GM18870 (cell line): ENCODE results near the gene ZFHX2.
"Not testable (repeated sequence)": the region's sequence is repeated elsewhere in the genome, so short reads cannot be mapped to it uniquely, and the experiment has no call there.

Experiments
- ATAC-seq: cut with Tn5 transposase; IDR thresholded peaks from one replicate; pipeline ENCODE4 v1.9.1; 2021; ENCODE audit warnings: moderate library complexity; ENCODE audit not compliant: unreplicated experiment

Gene ZFHX2

DNA sequence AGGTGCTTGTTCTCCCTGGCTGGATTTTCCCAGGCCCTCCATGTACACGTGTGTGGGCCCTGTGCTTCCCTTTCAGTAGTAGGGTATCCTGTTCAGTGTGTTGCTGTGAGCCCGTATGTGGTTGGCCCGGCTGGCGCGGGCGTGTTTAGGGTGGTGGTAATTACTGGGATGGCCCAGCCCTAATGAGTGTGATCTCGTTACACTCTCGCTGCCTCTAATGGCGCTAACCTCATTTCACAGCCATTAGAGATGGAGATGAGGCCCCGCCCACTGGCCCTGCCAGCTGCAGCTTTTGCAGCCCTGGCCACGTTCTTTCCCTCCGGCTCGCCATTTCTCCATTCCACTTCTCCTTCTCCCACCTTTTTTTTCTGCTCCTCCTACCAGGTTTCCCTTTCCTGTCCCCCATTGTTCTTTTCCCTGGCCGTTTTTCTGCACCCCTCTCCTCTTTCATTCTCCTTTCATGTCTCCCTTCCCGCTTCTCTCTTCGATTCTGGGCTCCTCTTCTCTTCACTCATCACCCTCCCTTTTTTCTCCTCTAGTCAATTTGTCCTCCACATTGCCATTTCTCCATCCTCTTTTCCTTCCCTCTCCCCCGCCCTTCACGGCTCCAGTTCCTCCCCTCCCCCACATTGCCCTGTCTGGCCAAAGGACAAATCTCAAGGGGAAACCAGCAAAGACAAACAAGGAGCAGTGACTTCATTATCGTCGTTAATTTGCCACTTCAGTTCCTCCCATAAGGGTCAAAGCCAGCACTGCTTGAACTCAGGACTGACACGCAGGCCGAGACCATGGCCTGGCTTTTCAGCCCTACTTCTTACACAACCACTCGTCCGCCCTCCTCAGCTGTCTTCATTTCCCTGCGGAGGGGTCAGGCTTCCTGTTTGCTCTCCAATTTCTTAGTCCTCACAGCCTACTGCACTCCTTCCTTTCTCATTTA is 6.8 kb downstream of the ZFHX2 start:
- ATAC-seq, result no peak

DNA sequence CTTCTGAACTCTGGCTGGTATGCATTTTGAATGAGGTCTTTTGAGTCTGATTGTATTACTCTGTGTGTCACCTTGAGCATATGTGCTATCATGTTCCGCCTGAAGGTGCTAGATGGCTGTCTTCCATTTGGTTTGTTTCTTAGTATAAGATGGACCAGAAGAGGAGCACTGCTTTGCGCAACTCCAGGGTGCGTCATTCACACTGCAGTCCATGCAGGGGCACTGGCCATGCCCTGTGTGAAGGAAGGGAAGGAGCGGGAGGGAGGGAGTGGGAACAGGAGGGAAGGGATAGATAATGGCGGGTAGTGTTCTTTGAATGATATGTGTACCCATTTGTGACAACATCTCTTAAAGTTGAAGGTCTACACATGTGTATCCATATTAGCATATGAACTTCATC is 8.2 kb downstream of the ZFHX2 start:
- ATAC-seq, result no peak

DNA sequence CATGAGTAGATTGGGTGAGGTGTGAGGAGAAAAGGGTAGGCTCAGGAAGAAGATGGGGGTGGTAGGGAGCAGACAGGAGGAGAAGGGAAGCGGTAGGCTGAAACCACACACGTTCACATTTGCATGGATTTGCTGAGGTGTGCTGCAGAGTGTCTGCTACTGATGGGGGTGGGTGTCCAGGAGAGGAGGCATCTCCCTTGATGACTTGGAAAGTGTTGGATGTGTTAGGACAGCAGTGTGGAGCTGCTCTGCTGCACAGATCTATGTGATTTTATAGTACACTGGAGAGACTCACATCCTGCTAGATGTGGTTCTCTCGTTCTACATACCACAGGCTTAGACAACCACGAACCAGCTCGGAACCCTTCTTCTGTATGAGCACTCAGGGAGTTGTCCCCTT is 9.3 kb downstream of the ZFHX2 start:
- ATAC-seq, result no peak

DNA sequence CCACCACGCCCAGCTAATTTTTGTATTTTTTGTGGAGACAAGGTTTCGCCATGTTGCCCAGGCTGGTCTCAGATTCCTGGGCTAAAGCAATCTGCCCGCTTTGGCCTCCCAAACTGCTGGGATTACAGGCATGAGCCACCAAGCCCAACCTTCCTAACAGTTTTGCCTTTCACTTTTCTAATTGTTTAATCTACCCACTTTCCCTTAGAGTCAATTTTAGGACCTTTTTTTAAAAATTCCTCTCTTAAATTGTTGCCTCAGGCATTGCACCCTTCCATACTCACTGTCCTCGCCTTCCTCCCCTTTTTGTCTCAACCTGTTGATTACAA is 11.5 kb downstream of the ZFHX2 start:
- ATAC-seq, result no peak

DNA sequence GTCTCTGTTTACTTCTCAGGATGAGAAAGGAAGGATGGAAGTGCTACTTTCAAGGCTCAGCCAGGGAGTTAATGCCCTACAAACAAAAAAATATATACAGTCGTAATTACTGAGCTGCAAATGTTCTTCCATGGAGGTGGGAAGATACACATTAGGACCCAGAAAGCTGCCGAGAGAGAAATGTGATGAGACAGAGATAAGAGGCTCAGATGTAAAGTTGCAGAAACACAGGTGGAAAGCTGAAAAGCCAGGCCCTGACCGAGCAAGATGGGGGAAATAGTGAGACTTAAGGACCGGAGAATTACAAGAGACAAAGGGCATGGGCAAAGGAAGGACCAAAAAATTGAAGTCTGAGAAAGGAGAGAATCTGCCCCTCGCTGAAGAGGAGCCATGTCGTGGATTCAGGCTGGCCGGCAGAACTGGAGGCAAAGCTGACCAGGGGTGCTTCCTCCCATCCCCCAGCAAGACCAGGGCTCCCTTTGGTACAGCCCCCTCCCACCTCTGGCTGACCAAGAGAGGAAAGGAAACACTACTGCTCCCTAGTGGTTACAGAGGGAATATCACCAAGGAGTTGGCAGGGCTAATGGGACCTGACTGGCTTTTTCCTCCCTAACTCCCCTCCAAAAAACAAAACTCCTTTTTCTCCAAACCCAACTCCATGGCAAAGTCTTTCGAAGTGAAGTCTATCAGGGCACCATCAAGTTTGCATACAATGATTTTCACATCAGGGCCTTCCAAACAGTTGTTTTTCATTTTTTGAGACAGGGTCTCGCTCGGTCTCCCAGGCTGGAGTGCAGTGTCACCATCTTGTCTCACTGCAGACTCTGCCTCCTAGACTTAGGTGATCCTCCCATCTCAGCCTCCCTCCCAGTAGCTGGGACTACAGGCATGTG is 12.1 kb downstream of the ZFHX2 start:
- no peak for ATAC-seq

DNA sequence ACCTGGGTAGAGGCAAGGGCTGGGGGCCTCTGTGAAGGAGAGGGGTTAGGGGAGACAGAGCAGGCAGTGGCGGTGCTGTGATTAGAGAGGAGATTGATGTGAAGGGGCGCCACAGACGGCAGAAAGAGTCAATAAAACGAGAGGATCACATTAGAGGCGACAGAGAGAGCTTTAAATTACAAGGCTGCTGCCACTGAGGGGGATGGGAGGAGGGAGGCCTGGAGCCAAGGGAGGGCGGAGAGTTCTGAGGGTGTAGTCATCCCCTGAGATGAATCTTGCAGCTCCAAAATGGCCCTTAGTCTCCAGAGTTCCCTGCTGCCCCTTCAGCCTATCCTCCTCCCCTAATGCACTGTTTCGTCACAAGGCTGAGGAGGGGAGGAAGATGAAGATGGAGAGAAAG is 12.8 kb downstream of the ZFHX2 start:
- no peak for ATAC-seq

DNA sequence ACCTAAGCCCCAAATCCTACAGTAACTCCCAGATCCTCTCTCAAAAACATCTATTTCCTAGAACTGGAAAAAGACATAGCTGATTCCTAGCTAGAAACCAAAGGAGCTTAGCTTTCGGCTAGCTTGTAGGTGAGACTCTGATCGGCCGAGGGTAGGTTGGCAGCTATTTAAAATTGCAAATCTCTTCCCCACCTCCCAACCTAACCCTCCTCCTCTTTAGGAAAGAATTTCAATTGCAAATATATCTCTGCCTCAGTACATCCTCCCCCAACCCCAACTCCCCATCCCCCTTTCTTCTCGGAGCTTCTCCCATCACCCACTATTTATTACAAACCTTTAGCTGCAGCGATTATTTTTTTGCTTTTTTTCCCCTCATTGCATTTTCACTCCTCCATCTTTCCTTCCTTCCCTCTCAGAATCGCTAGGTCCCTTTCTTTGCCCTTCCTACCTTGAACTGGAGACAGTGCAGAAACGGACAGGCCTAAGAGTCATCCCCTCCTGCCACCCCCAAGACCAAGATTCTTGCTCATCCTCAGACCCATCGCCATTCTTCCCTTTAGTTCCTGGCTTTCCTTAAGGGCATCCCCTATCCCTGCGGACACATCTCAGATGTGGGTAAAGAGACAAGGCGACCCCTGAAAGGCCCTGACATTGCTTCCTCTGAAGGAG is 13.4 kb downstream of the ZFHX2 start:
- ATAC-seq, result no peak

DNA sequence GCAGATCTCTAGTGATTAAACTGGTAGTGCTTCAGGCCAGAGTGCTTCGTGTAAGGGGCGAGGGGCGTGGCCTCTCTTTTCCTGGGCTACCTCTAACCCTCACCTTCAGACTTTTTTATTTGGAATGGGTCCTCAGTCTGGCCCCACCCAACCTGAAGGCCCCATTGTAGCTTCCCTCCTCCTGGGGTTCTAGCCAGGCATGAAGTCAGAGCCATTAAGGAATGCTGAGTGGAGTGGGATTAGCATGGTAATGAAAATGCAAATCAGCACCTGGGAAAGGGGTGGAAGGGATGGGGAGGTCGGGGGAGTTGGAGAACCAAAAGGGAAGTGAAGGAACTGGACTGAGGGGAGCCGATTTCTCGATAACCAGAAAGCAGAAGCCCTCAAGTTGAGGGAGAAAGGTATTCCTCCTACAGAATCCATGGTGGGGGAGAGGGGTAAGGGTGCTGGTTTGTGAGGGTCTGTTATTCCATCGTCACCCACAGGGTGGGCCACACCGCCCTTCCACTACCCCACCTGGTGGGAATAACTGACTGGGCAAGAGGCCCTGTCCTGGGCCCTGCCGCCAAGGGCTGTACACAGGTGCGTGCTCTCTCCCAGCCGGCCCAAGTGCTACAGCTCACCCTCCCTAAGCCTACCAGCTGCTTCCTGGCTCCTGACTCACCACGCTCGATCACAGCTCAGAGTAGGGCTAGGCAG is 14.1 kb downstream of the ZFHX2 start:
- no peak for ATAC-seq

DNA sequence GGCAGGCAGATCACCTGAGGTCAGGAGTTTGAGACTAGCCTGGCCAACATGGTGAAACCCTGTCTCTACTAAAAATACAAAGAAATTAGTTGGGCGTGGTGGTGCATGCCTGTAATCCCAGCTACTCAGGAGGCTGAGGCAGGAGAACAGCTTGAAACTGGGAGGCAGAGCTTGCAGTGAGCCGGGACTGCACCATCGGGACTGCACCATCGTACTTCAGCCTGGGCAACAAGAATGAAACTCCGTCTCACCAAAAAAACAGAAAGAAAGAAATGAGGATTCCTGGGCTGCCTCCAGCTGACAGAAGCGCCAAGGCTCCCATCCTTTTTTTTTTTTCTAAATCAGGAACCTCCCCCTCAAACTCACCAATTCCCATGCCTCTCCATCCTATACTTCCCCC is 14.7 kb downstream of the ZFHX2 start:
- not testable (repeated sequence) for ATAC-seq

DNA sequence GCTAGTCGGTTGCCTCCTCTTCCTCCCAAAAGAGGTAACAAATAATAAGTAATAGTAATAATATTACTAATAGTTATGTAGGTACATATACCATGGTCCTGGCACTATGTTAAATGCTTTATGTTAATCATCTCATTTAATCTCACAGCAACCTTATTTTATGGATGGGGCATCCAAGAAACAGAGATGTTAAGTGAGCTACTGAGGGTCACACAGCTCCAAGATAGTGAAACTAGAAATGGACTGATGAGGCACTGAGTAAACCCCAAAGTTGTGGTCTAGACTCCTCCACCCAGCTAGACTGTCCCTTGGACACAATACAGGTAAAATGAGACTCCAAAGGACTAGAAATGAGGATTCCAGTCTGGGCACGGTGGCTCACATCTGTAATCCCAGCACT is 15.1 kb downstream of the ZFHX2 start:
- ATAC-seq, result no peak

DNA sequence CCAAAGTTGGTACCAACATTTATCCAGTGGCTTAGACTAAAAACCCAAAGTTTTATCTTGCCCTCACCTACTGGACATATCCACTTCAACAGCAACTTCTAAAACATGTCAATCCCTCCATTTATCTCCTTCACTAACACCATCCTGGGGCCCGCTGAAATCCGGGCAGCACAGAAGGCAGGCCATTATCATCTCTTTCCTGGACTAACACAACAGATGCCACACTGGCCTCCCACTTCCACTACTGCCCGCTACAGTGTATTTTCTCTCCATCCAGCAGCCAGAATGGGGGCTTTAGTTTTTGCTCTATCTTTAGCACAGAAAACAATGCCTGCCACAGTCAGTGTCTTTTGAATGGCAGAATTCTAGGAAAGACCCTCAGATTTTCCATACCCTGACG is 15.6 kb downstream of the ZFHX2 start:
- ATAC-seq, result no peak

DNA sequence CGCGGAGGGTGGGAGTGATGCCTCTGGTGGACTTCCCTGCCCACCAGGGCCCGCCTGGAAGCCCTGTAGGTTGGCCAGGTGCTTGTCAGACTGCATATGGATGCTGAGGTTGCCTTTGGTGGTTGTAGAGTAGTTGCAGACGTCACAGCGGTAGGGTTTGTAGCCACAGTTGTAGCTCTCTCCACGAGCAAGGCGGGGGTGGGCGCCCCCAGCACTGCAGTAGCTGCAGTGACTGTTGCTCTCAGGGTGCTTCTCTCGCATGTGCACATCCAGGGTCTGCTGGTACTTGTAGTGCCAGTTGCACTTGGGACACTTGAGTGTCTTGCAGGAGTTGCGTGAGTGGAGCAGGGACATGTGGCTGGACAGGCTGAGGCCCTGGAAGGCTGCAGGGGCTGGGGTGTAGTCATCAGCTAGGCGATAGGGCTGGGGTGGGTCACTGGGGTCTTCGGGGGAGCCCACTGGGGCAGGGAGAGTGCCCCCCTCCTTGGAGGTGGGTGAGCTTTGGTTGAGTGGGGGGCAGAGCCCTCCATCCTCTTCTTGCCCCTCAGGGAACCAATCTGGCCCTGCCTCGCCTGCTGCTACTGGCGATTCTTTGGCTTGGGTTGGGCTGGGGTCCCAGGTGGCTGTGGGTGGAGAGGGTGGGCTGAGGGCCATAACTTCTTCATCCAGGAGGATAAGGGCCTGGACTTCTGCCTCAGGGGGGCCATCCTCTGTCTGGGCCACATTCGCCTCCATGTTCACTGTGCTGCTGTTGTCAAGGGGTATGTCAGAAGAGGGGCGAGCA is 17.7 kb downstream of the ZFHX2 start:
- no peak for ATAC-seq

DNA sequence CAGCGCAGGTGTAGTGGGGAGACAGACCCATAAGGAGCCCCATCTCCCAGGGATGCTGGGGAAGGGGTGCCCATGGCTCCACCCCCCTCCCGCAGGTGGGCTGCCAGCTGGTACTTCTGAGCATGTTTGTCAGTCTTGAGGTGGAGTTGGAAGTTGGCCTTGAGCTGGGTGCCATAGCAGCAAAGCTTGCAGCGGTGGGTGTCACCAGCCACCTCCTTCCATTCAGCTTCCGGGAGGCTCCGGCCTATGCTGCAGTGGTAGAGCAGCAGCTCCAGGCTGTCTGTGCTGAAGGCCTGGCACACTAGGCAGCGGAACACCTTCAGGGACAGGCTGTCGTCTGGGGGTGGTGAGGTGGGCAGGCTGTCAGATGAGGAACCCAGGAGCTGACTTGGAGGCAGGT is 18.9 kb downstream of the ZFHX2 start:
- ATAC-seq, result no peak

DNA sequence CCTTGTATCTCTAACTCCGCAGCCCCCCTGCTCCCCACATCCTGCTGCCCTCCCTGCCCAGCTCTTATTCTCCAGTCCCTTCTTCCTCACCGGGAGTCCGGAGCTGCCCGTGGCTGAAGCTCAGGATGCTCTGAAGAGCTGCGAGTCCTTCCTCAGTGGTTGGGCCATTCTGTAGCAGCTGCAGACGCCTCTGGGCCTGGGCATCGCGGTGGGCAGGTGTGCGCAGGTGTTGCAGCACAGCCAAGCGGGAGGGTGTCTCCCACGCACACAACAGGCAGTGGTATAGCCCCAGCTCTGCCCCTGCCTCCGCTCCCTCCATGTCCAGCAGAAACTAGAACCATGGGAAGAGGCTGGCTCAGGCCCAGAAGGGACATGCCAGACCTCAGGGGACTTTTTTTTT is 20.2 kb downstream of the ZFHX2 start:
- no peak for ATAC-seq

DNA sequence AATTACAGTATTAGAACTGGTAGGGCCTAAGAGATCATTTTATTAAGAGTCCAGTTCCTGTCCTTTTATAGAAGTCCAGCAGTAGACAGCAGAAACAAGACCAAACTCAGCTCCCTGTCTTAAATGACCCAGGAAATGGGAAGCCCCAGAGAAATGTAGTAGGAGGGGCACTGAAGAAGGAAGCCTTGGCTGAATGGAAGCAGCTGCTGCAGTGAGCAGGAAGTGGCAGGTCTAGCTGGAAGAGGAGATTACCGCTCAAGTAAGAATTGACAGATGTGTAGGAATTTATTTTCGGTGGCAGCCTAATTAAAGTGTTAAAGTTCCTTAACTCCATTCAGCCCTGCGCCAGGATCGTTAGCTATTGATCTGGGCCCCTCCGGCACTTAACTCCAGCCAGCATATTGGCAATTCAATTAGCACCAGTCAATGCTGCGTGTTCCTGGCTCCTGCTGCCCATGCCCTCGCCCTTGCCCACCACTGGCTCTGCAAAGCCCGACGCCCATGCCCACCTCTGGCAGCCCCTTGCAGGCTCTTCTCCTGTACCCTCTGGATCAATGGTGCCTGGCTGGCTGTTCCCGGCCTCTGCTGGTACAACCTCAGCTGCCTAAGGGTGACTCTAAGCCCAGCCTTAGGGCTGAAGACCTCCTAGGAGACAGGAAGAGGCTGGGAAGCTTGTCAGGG is 21.1 kb downstream of the ZFHX2 start:
- ATAC-seq, result no peak

DNA sequence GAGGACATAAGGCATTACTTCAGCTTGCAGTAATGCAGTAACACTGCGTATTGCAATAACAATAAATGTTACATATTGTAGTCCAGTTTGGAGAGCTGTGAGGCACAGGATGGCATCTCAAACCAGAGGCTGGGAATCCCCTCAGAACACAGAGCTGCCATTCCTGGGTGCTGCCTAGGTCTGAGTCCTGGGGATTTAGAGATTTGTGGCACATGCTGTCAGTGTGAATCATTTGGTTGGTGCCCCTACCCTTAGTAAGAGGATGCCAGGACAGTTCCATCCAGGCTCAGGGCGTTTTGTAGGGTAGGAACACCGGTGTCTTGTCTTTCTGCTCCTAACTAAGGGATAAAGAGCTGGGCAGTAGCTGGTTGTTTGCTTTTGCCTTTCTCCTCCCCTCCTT is 22.5 kb downstream of the ZFHX2 start:
- no peak for ATAC-seq

DNA sequence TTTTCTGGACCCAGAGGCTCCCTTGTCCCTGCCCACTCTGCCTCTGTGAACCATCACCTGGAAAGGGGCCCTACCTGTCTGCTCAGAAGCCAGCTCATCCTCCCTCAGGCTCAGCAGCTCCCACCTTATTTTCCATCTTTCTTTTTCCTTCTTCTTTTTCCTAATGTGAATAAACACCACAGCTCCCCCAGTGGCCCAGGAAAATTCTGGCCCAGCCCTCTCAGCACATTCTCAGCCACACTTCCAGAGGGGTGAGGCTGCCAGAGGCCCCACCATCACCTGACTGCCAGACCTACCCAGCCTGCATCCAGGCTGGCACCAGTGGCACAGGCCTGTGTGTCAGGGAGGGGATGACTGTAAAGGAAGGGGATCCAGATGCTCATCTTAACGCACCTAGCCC is 23.0 kb downstream of the ZFHX2 start:
- no peak for ATAC-seq

DNA sequence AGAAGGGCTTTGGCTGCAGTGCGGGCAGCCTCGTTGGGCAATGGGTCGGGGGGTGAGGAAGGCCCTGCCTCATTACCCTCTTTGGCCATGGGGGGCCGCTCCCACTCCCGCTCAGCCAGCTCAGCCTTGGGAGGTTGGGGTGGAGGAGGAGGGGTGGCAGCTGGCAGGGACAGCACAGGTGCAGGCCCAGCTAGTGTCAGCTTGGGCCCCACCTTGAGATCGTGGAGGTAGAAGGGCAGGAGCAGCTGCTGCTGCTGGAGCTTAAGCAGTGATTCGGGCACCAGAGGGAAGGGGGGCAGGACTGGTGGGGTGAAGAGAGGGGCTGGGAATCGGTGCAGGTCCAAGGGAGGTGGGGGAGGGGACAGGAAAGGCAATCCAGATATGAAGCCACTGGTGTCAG is 26.0 kb downstream of the ZFHX2 start:
- no peak for ATAC-seq

DNA sequence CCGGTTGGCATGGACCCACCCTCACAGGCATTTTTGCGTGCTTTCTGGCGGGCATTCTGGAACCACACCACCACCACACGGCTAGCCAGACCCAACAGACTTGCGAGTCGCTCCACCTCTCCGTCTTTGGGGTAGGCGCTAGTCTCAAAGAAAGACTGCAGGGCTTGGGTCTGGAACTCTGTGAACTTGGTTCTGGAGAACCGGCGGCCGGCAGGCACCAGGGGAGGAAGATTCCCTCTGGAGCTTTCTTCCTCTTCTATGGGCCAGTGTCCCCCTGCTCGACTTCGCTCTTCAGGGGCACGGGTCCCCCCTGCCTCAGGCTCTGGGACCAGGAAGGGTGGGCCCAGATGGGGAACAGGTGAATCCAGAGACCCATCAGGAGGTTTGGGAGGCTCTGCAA is 26.6 kb downstream of the ZFHX2 start:
- no peak for ATAC-seq
